NCI-H1105 (cell line): ENCODE data around the gene NPB.

Experiments
- DNase-seq: peaks from one replicate; lab custom pipeline; 2025; lab: John Stamatoyannopoulos, UW

The NPB gene

DNA sequence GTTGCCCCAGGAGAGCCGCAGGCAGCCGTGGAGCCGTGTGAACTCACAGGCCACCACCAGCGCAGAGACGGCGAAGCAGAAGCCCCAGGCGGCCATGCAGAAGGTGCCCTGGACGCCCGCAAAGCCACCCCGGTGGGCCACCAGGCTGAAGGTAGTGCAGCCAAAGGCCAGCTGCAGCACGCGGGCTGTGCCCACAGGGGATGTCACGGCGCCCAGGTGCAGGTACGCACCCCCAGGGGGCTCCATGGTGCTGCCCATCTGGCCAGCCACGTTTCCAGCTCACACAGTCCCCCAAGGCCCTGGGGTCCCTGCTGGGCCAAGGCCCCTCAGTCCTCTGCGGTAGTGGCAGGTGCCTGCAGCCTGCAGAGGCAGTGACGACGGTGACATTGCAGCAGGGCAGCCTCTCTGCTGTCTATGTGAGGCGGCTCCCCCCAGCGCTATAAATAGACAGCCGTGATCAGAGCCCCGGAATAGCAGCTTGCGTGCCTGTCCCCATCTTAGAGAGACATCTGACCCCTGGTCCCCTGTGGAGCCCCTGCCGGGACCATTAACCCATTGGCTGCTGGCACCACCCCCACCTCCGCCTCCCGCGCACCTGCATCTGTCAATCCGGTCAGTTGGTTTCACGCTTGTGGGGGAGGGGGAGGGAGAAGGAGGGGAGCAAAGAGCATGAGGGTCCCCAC is 39.6 kb downstream of the NPB start:
- no peak for DNase-seq

DNA sequence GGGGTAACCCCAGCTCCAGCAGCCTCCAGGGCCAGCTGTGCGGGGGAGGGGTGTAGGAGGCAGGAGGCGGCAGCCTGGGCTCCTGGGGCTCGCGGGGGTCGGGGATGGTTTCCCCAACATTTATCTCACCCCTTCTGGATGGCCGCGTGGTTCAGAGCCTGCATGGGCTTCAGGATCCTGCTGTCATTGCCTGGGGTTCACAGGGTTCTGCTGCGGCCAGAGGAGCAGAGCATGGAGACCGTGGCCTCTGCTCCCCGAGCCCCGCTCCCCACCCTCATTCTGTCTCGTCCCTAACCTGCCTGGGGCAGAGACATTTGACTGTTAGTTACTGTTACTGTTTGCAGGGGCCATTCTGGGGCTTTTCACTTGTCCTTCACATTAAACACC is 40.1 kb downstream of the NPB start:
- DNase-seq: no peak

DNA sequence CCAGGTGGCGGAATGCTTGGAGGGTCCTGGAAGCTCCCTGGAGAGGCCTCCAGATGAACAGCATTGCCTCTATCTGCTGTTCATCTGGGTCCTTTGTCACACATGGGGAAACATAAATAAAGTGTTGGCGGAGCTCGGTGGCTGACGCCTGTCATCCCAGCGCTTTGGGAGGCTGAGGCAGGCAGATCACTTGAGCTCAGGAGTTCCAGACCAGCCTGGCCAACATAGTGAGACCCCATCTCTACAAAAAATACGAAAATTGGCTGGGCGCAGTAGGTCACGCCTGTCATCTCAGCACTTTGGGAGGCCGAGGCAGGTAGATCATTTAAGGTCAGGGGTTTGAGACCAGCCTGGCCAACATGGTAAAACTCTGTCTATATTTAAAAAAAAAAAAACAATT is 42.8 kb downstream of the NPB start:
- no peak for DNase-seq

DNA sequence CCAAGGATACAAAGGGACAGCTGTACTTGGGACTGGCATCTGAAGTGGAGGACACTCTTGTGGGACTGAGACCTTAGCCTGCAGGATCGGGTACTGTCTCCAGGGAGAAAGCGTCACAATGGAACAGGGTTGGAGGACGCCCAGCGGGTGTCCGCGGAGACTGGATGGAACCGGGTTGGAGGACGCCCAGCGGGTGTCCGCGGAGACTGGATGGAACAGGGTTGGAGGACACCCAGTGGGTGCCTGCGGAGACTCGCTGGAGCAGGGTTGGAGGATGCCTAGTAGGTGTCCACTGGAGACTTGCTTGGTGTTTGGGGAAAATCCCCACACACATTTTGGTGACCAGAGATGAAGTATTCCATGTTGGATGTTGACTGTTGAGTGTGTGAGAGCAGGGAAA is 45.2 kb downstream of the NPB start, which contains the start of gene MYADML2:
Gene MYADML2, minus strand, starts transcription at position 45 of the 400 bp plus-strand sequence. CDS start 5,492 bp downstream, outside the sequence.
- no peak for DNase-seq

DNA sequence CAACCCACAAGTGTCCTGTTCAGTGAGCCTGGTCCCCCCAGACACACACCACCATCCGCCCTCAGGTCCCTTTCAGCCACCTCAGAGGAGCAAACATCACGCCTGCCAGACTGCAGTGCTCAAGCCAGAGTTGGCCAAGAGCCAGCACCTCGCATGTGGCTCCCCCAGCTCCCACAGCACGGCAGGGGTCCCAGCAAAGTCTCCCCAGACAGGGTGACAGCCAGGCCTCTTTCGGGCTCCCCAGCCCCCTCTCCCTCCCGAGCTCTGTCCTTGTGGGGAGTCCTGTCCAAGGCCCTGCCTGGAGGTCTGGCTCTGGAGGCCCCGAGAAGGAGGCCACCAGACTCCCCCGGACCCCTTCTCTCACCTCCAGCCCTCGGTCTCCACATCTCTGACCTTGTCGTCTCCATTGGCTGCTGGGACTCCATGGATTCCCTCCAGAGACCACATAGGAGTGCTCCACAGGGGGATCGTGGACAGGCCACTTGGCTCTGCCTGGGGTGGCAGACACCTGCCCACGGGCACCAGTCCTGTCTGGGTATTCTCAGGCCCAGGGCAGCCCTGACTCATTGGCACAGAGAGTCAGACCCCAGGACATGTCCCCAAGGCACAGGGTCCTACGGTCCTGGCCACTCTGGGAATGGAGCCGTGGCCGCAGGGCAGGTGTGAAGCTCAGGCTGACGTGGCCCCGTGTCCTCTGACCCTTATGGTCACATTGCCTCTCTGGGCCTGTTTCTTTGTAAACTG is 46.8 kb downstream of the NPB start:
- no peak for DNase-seq

DNA sequence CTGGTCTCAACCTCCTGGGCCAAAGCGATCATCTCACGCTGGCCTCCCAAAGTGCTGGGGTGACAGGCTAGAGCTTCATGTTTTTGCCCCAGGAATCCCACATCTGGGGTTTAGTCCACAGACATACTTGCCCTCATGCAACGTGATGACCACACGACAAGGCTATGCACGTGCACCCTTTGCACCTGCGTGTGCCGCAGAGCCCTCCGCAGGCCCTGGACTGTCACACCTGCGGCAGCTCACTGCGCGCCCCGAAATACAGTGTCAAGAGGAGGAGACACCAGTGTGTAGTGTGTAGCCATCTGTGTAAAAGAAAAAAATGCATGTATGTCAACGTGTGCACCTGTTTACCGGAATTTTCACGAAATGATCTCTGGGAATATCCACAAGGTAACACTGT is 48.5 kb downstream of the NPB start:
- DNase-seq: no peak

DNA sequence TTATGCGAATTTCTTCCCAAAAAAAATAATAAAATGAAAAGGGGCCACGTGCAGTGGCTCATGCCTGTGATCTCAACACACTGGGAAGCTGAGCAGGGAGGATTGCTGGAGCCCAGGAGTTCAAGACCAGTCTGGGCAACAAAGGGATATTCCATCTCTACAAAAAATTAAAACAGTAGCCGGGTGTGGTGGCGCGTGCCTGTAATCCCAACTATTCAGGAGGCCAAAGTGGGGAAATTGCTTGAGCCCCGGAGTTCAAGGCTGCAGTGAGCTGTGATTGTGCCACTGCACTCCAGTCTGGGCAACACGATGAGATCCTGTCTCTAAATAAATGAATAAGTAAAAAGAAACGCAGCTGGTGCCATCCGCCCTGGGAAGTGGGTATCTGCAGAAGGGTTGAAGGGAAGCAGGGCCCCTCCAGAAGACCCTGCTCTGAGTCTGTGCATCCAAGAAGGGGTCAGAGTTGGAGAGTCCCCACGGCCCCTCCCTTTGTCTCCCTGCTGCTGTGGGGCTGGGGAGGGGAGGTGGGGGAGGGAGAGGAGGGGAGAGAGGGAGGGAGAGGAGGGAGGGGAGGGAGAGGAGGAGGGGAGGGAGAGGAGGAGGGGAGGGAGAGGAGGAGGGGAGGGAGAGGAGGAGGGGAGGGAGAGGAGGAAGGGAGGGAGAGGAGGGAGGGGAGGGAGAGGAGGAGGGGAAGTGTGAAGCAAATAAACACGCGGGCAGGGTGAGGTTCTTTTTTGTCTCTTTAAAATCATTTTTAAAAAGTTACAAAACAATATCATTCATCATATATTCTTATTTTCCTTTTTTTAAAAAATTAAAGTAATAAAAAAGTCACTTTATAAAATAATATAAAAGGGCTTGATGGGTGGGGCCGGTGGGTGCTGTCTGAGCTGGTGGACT is 50.0 kb downstream of the NPB start:
- no peak for DNase-seq
